ENCODE data around the gene PRKD2.

GRCh38 chr19:46633130-46633529 lies 83.8 kb downstream of the PRKD2 start:
- TF ChIP-seq, protein P1, sequence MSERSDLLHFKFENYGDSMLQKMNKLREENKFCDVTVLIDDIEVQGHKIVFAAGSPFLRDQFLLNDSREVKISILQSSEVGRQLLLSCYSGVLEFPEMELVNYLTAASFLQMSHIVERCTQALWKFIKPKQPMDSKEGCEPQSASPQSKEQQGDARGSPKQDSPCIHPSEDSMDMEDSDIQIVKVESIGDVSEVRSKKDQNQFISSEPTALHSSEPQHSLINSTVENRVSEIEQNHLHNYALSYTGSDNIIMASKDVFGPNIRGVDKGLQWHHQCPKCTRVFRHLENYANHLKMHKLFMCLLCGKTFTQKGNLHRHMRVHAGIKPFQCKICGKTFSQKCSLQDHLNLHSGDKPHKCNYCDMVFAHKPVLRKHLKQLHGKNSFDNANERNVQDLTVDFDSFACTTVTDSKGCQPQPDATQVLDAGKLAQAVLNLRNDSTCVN (tag by site-specific recombination; optimal IDR thresholded peaks at IDR 0.05), result no peak
- no peak for TF ChIP-seq ZFP37 (tag by site-specific recombination; IDR thresholded peaks at IDR 0.05)
- TF ChIP-seq ZNF366 (tag by site-specific recombination; conservative IDR thresholded peaks at IDR 0.05), result no peak
- no peak for TF ChIP-seq ZNF561 (tag by site-specific recombination; IDR thresholded peaks at IDR 0.05; ENCODE audit: borderline replicate concordance)
